Measurements from ENCODE around the gene NMT2. TPM values are rescaled to one million over a fixed set of nuclear protein-coding genes. Genes with fewer than 3 reads are reported as not detected.

Gene NMT2
- total RNA-seq, 4 donors from 2014 or later = 57.5 to 102 (median 76.6) TPM

DNA sequence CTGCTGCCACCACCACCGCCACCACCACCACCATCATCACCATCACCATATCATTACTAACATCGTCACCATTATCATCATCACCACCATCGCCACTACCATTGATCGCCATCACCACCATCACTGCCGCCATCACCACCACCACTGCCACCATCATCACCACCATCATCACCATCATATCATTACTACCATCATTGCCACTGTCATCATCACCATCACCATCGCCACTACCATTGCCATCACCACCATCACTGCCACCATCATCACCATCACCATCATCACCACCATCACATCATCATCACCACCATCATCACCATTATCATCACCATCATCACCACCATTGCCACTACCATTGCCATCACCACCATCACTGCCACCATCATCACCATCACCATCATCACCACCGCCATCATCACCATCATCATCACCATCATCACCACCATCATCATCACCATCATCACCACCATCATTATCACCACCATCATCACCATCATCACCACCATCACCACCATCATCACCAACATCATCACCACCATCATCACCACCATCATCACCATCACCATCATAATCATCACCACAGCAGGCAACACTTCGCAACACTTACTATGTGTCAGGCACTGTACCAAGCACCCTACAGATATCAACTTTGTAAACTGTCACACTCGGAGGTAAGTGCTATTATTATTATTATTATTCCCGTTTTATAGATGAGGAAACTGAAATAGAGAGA, 19.3 kb downstream of the NMT2 start:
- TF ChIP-seq CTCF (IDR thresholded peaks at IDR 0.05; ENCODE audit: low read depth) = no peak

DNA sequence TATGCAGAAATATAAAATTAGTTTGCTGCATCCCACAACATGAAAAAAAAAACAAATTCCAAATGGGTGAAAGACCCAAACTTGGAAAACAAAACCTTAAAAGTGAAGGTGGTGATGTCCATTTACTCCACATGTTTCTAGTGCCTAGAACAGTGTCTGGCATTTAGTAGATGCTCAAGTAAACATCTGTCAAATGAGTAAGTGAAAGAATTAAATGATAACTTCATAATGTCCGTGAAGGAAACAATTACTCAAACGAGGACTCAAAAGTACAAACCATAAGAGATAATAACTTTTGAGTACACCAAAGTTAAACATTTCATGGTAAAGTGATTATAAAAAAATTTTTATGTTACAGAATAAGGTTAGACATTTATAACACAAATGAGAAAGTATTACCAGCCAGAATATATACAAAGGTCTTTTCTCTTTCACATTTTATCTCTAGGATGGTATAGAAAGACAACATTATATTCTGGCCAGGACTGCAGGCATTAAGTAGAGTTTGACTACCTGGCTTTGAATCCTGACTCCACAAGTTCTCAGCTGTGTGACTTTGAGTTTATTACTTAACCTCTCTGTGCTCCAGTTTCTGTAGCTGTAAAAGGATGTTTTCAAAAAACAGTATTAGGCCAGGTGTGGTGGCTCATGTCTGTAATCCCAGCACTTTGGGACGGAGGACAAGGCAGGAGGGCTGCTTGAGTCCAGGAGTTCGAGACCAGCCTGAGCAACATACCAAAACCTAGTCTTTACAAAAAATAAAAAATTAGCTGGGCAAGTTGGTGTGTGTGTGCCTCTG, 20.7 kb downstream of the NMT2 start:
- TF ChIP-seq CTCF (IDR thresholded peaks at IDR 0.05; ENCODE audit: low read depth) = no peak

GRCh38 chr10:15146366-15146765, 22.1 kb downstream of the NMT2 start:
- no peak for TF ChIP-seq CTCF (IDR thresholded peaks at IDR 0.05; ENCODE audit: low read depth)

- TF ChIP-seq CTCF (IDR thresholded peaks at IDR 0.05; ENCODE audit: low read depth) = no peak
Measured at GRCh38 chr10:15144788-15145187, 23.7 kb downstream of the NMT2 start.

GRCh38 chr10:15141136-15142054, 27.1 kb downstream of the NMT2 start:
- TF ChIP-seq CTCF (IDR thresholded peaks at IDR 0.05; ENCODE audit: low read depth) = no peak

DNA sequence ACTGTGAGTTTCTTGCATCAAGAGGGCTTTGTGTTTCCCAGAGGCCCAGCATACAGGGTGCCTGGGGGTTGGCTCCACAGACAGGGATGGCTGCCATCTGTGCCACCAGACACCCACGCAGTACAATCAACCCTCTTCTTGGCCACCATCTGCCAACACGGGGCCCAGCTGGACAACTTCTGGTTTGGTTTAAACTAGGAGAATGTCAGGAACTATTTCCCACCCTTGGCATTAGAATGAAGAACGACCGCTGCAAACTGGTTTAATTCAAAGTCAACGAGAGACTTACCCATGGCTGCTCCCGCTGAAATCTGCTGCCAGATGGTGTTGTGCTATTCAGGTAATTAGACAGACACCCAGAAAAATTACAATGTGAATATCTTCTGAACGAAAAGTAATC, 27.8 kb downstream of the NMT2 start:
- no peak for TF ChIP-seq CTCF (IDR thresholded peaks at IDR 0.05; ENCODE audit: low read depth)

Data from subcutaneous adipose tissue (tissue), 4 donors.